HepG2 (cell line): ENCODE measurements around the gene HOXA5. TPM values are rescaled to one million over a fixed set of nuclear protein-coding genes. Genes with fewer than 3 reads are reported as not detected.

Experiments
- ATAC-seq: fragments of 200-7000 bp; cut with Tn5 transposase; 3 replicates; pipeline ENCODE4 v1.9.1; 2020; ENCODE audit warnings: mild to moderate bottlenecking, moderate library complexity
- BruUV-seq: library from RNA; stranded (reverse); fragments of 400-500 nt; replicated peaks from 2 replicates; lab custom pipeline; 2021; lab: Mats Ljungman, UMichigan
- CTCF ChIA-PET: fragments of 300-600 bp; formaldehyde crosslinking; extraction: SDS; loops from one replicate; lab custom pipeline; 2021; ENCODE audit warnings: low total read pairs, inconsistent platforms, low intra/inter-chr PET ratio; lab: Yijun Ruan, JAX
- POLR2A ChIA-PET: fragments of 350-600 bp; sonication (Branson Sonifier 250); formaldehyde crosslinking; loops from one replicate; lab custom pipeline; 2020; ENCODE audit warnings: antibody characterized with exemption, inconsistent platforms; lab: Yijun Ruan, JAX
- DNase-seq: peaks from one replicate; pipeline ENCODE4 v3.0.0-alpha.2; 2015; ENCODE audit warnings: low spot score
- FAIRE-seq: peaks from 3 replicates; lab custom pipeline; 2011; peaks lifted over from hg19 to GRCh38; lab: Jason Lieb, UNC
- H2AFZ ChIP-seq: one replicate; pipeline ENCODE4 v1.6.1; 2011; ENCODE audit warnings: low read length, inconsistent platforms
- H3K27ac ChIP-seq: fragments of 300-600 bp; 3 replicates; pipeline ENCODE4 v1.8.0; 2011; ENCODE audit warnings: mixed run types, mild to moderate bottlenecking, mixed read lengths, low read length, inconsistent platforms; ENCODE audit not compliant: insufficient read depth; ENCODE audit errors: extremely low read length
- H3K27me3 ChIP-seq, 2 experiments: fragments of 200-600 bp in 1 of 2; 2 replicates in 1 of 2; 3 replicates in 1 of 2; pipeline versions ENCODE4 v1.6.0 to v1.8.0; 2011; ENCODE audit warnings: low read length in 2 of 2, mild to moderate bottlenecking in 2 of 2, moderate library complexity in 2 of 2, inconsistent platforms in 1 of 2; ENCODE audit not compliant: insufficient read depth in 2 of 2, control insufficient read depth in 1 of 2
- H3K36me3 ChIP-seq, 2 experiments: fragments of 200-600 bp in 1 of 2; replicated peaks in 1 of 2; 2 replicates in 1 of 2; 3 replicates in 1 of 2; pipeline versions ENCODE4 v1.5.1 to v1.8.0; 2011; ENCODE audit warnings: low read length in 2 of 2, inconsistent platforms in 1 of 2; ENCODE audit not compliant: insufficient read depth in 2 of 2, control insufficient read depth in 1 of 2
- H3K4me1 ChIP-seq: 2 replicates; pipeline ENCODE4 v1.5.1; 2012; ENCODE audit warnings: low read length, inconsistent platforms; ENCODE audit not compliant: insufficient read depth
- H3K4me2 ChIP-seq: 2 replicates; pipeline ENCODE4 v1.6.0; 2011; ENCODE audit warnings: low read depth, low read length, inconsistent platforms
- H3K4me3 ChIP-seq, 3 experiments: fragments of 200-600 bp in 1 of 3; sonication (generic), shearing (Covaris generic) in 1 of 3; replicated peaks in 1 of 3; 2 replicates each; pipeline ENCODE4 v1.5.1; 2011 to 2016; ENCODE audit warnings: low read length in 3 of 3, inconsistent platforms in 2 of 3, low read depth in 2 of 3, mild to moderate bottlenecking in 2 of 3, control low read depth in 1 of 3, mixed read lengths in 1 of 3; ENCODE audit not compliant: insufficient read depth in 1 of 3
- H3K79me2 ChIP-seq: one replicate; pipeline ENCODE4 v1.6.1; 2011; ENCODE audit warnings: low read length, inconsistent platforms; ENCODE audit not compliant: insufficient read depth
- H3K9ac ChIP-seq: 2 replicates; pipeline ENCODE4 v1.6.0; 2011; ENCODE audit warnings: mild to moderate bottlenecking, low read depth, low read length, inconsistent platforms; ENCODE audit not compliant: insufficient read depth
- H3K9me3 ChIP-seq: 2 replicates; pipeline ENCODE4 v1.5.1; 2012; ENCODE audit warnings: mild to moderate bottlenecking, low read length
- H4K20me1 ChIP-seq: 2 replicates; pipeline ENCODE4 v1.6.0; 2011; ENCODE audit warnings: inconsistent platforms, mild to moderate bottlenecking, low read length, moderate library complexity; ENCODE audit not compliant: insufficient read depth
- HNRNPLL ChIP-seq: fragments of 200-400 bp; formaldehyde crosslinking; IDR thresholded peaks from 2 replicates; pipeline ENCODE4 v1.6.1; 2017; ENCODE audit warnings: mild to moderate bottlenecking, low read depth, low read length; ENCODE audit not compliant: poor library complexity, severe bottlenecking
- ZNF616 ChIP-seq: sonication (generic); formaldehyde crosslinking; IDR thresholded peaks from 2 replicates; pipeline ENCODE4 v1.5.0; 2020; ENCODE audit warnings: low read depth, mild to moderate bottlenecking, missing genetic modification reagents
- WGBS: methylation state at CpG from one replicate; pipeline ENCODE4 v1.1.6; 2017; ENCODE audit warnings: low lambda C conversion rate; 5-methylcytosine and 5-hydroxymethylcytosine counted together
- in situ Hi-C: cut with HindIII; loops from 2 replicates; pipeline ENCODE4 v1.10.0; 2017; ENCODE audit warnings: low pct_unique_long_range_greater_than_20kb; ENCODE audit not compliant: extremely low pct_ligation_motif_present
- intact Hi-C: fragments of 100-400 bp; cut with micrococcal nuclease; formaldehyde crosslinking; loops from one replicate; pipeline ENCODE4 v1.10.0; 2022; ENCODE audit not compliant: unreplicated experiment
- polyA plus RNA-seq, 8 experiments: library from polyadenylated mRNA; depleted of rRNA in 3 of 8; stranded (reverse) in 7 of 8; unstranded in 1 of 8; fragments of >200 nt; fragmentation: Illumina TruSeq in 4 of 8; extraction: Trizol in 4 of 8; gene quantifications; 2 replicates each; pipeline versions ENCODE4 v1.2.1 to v1.2.3, GENCODE V29; 2011 to 2016; ENCODE audit warnings: low read depth in 4 of 8, missing spikeins in 1 of 8, mixed read lengths in 1 of 8; ENCODE audit not compliant: insufficient read depth in 1 of 8
- total RNA-seq, 5 experiments: library from RNA; depleted of rRNA; stranded (reverse); fragments of >200 nt; fragmentation: Illumina TruSeq; extraction: Trizol; gene quantifications; 2 replicates each; pipeline ENCODE4 v1.2.3, GENCODE V29; 2016; ENCODE audit warnings: low read depth in 1 of 5
- TF ChIP-seq, protein P1 (sequence below): sonication (generic); formaldehyde crosslinking; IDR thresholded peaks from 2 replicates; pipeline ENCODE4 v1.4.0; 2020; ENCODE audit warnings: missing genetic modification reagents
- TF ChIP-seq, protein P2 (sequence below): sonication (generic); formaldehyde crosslinking; IDR thresholded peaks from 2 replicates; pipeline ENCODE4 v1.5.1; 2020; ENCODE audit warnings: mild to moderate bottlenecking, missing genetic modification reagents, moderate library complexity
- TF ChIP-seq, protein P3 (sequence below): sonication (generic); formaldehyde crosslinking; IDR thresholded peaks from 2 replicates; pipeline ENCODE4 v1.4.0; 2020; ENCODE audit warnings: missing genetic modification reagents

The HOXA5 gene
- total and polyA plus RNA-seq, 2 of the 13 experiments (the other 11 are each of a cell fraction or from before 2014, with no cell fraction given): 3.2 to 3.6 TPM

DNA sequence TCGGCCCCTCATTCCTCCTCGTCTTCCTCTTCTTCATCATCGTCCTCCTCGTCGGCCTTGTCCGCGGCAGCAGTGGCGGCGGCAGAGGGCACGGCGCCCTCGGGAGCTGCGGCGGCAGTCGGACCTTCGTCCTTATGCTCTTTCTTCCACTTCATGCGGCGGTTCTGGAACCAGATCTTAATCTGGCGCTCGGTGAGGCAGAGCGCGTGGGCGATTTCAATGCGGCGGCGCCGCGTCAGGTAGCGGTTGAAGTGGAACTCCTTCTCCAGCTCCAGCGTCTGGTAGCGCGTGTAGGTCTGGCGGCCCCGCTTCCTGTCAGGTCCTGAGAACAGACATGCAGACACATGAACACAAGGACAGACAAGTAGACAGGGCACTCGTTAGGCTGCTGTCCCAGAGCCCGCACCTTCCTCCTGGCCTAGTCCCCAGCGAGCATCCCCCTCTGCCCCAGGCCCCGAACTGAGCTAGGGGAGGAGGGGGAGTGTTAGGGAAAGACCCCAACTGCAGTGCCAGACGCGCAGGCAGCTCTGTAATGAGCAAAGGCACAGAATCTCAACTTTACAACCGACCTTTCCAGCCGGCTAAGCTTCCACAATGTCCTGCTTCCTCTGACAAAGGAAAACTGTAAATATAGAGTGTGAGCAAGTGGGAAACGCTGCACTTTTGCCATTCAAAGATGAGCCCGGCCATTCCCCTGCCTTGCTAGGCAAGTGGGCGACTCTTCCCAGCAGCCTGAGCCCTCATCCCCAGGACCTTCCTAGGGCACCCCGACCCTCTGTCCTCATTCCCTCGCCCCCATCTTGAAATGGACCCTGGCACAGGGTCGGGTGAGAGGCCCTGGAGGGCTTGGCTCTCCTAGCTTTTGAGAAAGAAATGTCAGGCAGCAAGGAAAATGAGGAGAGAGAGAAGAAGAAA is 11.7 kb upstream of the HOXA5 start:
- Histone ChIP-seq H3K4me2 (peak overlapping the region; percentile 52), H3K4me1 (peaks cover 30% of the 10 kb centered on the region), H3K9ac (no peak overlapping the region), H3K79me2 (no peaks in the 10 kb centered on the region), H3K27ac (no peak overlapping the region), H2AFZ (no peak overlapping the region), H3K36me3 (no peaks in the 10 kb centered on the region), H3K9me3 (no peaks in the 10 kb centered on the region), H3K27me3 (peaks cover 6 to 61% of the 10 kb centered on the region in 2 experiments), H4K20me1 (no peaks in the 10 kb centered on the region), H3K4me3 (peak overlapping the region in 1 of 3 experiments; percentile 14; a peak in 2 of 6 replicates)
- 47% methylated on average over 34 of the region's 48 CpGs for WGBS
- in situ Hi-C loops: loop anchor here (5.0 to 25.0 kb wide), 2 partner anchors 788 to 1068 kb away; no protein-coding TSS in a partner anchor
- FAIRE-seq (no peak), ATAC-seq (no peak), DNase-seq (no peak)
- BruUV-seq: no TSS peak
- TF ChIP-seq HNRNPLL (peak; percentile 15), ZNF616 (CRISPR knock-in tag) (no peak)
- TF ChIP-seq, protein P1, sequence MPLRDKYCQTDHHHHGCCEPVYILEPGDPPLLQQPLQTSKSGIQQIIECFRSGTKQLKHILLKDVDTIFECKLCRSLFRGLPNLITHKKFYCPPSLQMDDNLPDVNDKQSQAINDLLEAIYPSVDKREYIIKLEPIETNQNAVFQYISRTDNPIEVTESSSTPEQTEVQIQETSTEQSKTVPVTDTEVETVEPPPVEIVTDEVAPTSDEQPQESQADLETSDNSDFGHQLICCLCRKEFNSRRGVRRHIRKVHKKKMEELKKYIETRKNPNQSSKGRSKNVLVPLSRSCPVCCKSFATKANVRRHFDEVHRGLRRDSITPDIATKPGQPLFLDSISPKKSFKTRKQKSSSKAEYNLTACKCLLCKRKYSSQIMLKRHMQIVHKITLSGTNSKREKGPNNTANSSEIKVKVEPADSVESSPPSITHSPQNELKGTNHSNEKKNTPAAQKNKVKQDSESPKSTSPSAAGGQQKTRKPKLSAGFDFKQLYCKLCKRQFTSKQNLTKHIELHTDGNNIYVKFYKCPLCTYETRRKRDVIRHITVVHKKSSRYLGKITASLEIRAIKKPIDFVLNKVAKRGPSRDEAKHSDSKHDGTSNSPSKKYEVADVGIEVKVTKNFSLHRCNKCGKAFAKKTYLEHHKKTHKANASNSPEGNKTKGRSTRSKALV (CRISPR knock-in tag): 0 out of 2 replicates have a peak, but pooled peaks have one; percentile 35
- TF ChIP-seq, protein P2, sequence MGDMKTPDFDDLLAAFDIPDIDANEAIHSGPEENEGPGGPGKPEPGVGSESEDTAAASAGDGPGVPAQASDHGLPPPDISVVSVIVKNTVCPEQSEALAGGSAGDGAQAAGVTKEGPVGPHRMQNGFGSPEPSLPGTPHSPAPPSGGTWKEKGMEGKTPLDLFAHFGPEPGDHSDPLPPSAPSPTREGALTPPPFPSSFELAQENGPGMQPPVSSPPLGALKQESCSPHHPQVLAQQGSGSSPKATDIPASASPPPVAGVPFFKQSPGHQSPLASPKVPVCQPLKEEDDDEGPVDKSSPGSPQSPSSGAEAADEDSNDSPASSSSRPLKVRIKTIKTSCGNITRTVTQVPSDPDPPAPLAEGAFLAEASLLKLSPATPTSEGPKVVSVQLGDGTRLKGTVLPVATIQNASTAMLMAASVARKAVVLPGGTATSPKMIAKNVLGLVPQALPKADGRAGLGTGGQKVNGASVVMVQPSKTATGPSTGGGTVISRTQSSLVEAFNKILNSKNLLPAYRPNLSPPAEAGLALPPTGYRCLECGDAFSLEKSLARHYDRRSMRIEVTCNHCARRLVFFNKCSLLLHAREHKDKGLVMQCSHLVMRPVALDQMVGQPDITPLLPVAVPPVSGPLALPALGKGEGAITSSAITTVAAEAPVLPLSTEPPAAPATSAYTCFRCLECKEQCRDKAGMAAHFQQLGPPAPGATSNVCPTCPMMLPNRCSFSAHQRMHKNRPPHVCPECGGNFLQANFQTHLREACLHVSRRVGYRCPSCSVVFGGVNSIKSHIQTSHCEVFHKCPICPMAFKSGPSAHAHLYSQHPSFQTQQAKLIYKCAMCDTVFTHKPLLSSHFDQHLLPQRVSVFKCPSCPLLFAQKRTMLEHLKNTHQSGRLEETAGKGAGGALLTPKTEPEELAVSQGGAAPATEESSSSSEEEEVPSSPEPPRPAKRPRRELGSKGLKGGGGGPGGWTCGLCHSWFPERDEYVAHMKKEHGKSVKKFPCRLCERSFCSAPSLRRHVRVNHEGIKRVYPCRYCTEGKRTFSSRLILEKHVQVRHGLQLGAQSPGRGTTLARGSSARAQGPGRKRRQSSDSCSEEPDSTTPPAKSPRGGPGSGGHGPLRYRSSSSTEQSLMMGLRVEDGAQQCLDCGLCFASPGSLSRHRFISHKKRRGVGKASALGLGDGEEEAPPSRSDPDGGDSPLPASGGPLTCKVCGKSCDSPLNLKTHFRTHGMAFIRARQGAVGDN (CRISPR knock-in tag): peak; percentile 21; the same call in 1 of the 2 replicates
- TF ChIP-seq, protein P3, sequence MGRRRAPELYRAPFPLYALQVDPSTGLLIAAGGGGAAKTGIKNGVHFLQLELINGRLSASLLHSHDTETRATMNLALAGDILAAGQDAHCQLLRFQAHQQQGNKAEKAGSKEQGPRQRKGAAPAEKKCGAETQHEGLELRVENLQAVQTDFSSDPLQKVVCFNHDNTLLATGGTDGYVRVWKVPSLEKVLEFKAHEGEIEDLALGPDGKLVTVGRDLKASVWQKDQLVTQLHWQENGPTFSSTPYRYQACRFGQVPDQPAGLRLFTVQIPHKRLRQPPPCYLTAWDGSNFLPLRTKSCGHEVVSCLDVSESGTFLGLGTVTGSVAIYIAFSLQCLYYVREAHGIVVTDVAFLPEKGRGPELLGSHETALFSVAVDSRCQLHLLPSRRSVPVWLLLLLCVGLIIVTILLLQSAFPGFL (CRISPR knock-in tag): no peak
- intact Hi-C loops: no loop called here
- CTCF ChIA-PET: no interaction called here
- POLR2A ChIA-PET: no interaction called here
